Measurements from ENCODE around the gene DUSP12. TPM values are rescaled to one million over a fixed set of nuclear protein-coding genes. Genes with fewer than 3 reads are reported as not detected.

The DUSP12 gene
- total and polyA plus RNA-seq, 2 donors (not counting 1 experiment from before 2014, with no cell fraction given): 35.6 to 35.8 TPM

DNA sequence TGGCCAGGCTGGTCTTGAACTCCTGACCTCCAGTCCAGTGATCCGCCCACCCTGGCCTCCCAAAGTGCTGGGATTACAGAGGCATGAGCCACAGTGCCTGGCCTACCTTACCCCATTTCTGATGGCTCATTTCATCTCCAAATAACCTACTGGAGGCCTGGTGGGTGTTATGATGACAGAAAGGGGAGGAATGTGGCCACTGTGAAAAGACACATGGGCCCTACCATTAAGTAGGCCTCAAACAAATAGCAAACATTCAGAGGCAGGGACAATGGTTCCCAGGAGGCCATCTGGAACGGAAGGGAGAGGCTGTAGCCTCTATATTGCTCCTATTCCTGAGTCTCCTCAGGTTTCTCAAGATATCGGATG lies 43.5 kb upstream of the DUSP12 start:
- Histone ChIP-seq H3K4me3 (replicated peaks in 1 of 4; ENCODE audit: control extremely low read depth in 1 of 4, insufficient read depth in 1 of 4, low read depth in 3 of 4, low read length in 4 of 4) (no peak overlapping the region), H3K9ac (ENCODE audit: insufficient read depth, low read length) (no peak overlapping the region), H4K20me1 (ENCODE audit: control insufficient read depth, extremely low read depth, insufficient read depth, low read length) (no peaks in the 10 kb centered on the region), H2AFZ (ENCODE audit: low read length) (peak overlapping the region; percentile 68), H3K36me3 (ENCODE audit: control insufficient read depth, insufficient read depth, low read length) (no peaks in the 10 kb centered on the region), H3K4me1 (ENCODE audit: control insufficient read depth, extremely low read depth, insufficient read depth, low read length) (peaks cover 7% of the 10 kb centered on the region), H3K27ac (ENCODE audit: insufficient read depth, low read length) (peak overlapping the region; percentile 81), H3K4me2 (ENCODE audit: extremely low read depth, insufficient read depth, low read length) (peak overlapping the region; percentile 21), H3K9me3 (ENCODE audit: control insufficient read depth, insufficient read depth, low read depth, low read length) (no peaks in the 10 kb centered on the region), H3K79me2 (ENCODE audit: control insufficient read depth, insufficient read depth, low read length) (no peaks in the 10 kb centered on the region), H3K27me3 (ENCODE audit: control insufficient read depth, insufficient read depth, low read length) (no peaks in the 10 kb centered on the region)
- TF ChIP-seq EZH2 (IDR thresholded peaks at IDR 0.05; ENCODE audit: low read length, missing control alignments): no peak
- TF ChIP-seq CTCF (conservative IDR thresholded peaks at IDR 0.05 in 1 of 2, IDR thresholded peaks at IDR 0.05 in 1 of 2; ENCODE audit: low read depth in 1 of 2, low read length in 2 of 2): no peak
- peak in 1 of 2 donors; percentile 78 for DNase-seq (ENCODE audit: low read depth in 2 of 2)

- Histone ChIP-seq H3K79me2 (ENCODE audit: control insufficient read depth, insufficient read depth, low read length) (no peaks in the 10 kb centered on the region), H2AFZ (ENCODE audit: low read length) (peak within 1 kb of the TSS; percentile 68), H3K27ac (ENCODE audit: insufficient read depth, low read length) (peak within 1 kb of the TSS; percentile 81), H3K9me3 (ENCODE audit: control insufficient read depth, insufficient read depth, low read depth, low read length) (no peaks in the 10 kb centered on the region), H3K4me3 (replicated peaks in 1 of 4; ENCODE audit: control extremely low read depth in 1 of 4, insufficient read depth in 1 of 4, low read depth in 3 of 4, low read length in 4 of 4) (no peak within 1 kb of the TSS), H3K4me2 (ENCODE audit: extremely low read depth, insufficient read depth, low read length) (peak within 1 kb of the TSS; percentile 21), H3K9ac (ENCODE audit: insufficient read depth, low read length) (no peak within 1 kb of the TSS), H3K27me3 (ENCODE audit: control insufficient read depth, insufficient read depth, low read length) (no peaks in the 10 kb centered on the region), H3K4me1 (ENCODE audit: control insufficient read depth, extremely low read depth, insufficient read depth, low read length) (peaks cover 7% of the 10 kb centered on the region), H4K20me1 (ENCODE audit: control insufficient read depth, extremely low read depth, insufficient read depth, low read length) (no peaks in the 10 kb centered on the region), H3K36me3 (ENCODE audit: control insufficient read depth, insufficient read depth, low read length) (no peaks in the 10 kb centered on the region)
- peak; percentile 74 to 97 for DNase-seq (ENCODE audit: low read depth in 2 of 2)
- TF ChIP-seq EZH2 (IDR thresholded peaks at IDR 0.05; ENCODE audit: low read length, missing control alignments) (no peak), CTCF (conservative IDR thresholded peaks at IDR 0.05 in 1 of 2, IDR thresholded peaks at IDR 0.05 in 1 of 2; ENCODE audit: low read depth in 1 of 2, low read length in 2 of 2) (no peak)
Measured at GRCh38 chr1:161706482-161707347, 42.9 kb upstream of the DUSP12 start, which contains the start of gene FCRLA. Gene FCRLA, plus strand, starts transcription at chr1:161707229. Its CDS starts 36 bp downstream, at chr1:161707265.

- TF ChIP-seq EZH2 (IDR thresholded peaks at IDR 0.05; ENCODE audit: low read length, missing control alignments): no peak
- Histone ChIP-seq H3K9me3 (ENCODE audit: control insufficient read depth, insufficient read depth, low read depth, low read length) (no peaks in the 10 kb centered on the region), H4K20me1 (ENCODE audit: control insufficient read depth, extremely low read depth, insufficient read depth, low read length) (no peaks in the 10 kb centered on the region), H2AFZ (ENCODE audit: low read length) (no peak overlapping the region), H3K9ac (ENCODE audit: insufficient read depth, low read length) (no peak overlapping the region), H3K79me2 (ENCODE audit: control insufficient read depth, insufficient read depth, low read length) (no peaks in the 10 kb centered on the region), H3K4me1 (ENCODE audit: control insufficient read depth, extremely low read depth, insufficient read depth, low read length) (peaks cover 7% of the 10 kb centered on the region), H3K27ac (ENCODE audit: insufficient read depth, low read length) (no peak overlapping the region), H3K4me3 (replicated peaks in 1 of 4; ENCODE audit: control extremely low read depth in 1 of 4, insufficient read depth in 1 of 4, low read depth in 3 of 4, low read length in 4 of 4) (no peak overlapping the region), H3K27me3 (ENCODE audit: control insufficient read depth, insufficient read depth, low read length) (no peaks in the 10 kb centered on the region), H3K4me2 (ENCODE audit: extremely low read depth, insufficient read depth, low read length) (no peak overlapping the region), H3K36me3 (ENCODE audit: control insufficient read depth, insufficient read depth, low read length) (no peaks in the 10 kb centered on the region)
- DNase-seq (ENCODE audit: low read depth in 2 of 2): no peak
Measured at GRCh38 chr1:161707503-161707902, 42.1 kb upstream of the DUSP12 start.
